Fibroblast of upper back skin (primary cell): ENCODE measurements around the gene HTR1D.

ENCODE experiments used
- DNase-seq: peaks from one replicate; pipeline ENCODE4 v3.0.0-alpha.2; 2013

The HTR1D gene

DNA sequence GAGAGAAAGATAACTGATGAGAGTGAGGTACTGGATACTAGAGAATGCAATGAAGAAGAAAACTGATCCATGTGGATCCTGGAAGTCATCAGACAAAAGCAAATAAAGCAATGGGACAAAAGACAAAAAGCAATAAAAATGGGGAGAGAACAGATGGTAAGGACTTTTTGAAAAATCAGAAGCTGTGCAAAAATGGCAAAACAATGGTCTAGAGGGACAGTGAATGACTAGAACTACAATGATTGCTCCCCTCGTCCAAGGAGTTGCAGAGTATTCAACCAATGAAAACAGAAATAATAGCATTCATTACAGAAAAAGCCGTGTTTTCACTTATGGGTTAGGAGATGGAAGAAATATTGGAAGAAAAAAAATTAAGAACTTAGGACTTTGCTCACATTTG is 67.2 kb downstream of the HTR1D start:
- no peak for DNase-seq

DNA sequence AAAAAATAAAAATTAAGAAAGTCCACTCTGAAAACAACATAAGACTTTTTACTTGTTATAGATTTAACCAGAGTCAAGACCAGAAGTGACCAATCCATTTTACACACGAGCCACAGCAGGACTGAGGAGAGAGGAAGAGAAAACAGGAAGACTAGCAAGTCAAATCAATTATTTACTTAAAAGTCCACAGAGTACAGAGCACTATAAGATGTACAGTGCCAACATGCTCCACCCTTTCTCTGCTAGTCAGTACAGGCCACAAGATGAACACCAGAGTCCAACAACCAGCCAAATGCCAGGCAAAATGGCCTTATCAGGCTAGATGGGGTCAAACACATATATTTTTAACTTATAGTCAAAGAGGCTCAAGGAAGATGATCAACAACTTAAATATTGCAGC is 68.2 kb downstream of the HTR1D start:
- DNase-seq: no peak

DNA sequence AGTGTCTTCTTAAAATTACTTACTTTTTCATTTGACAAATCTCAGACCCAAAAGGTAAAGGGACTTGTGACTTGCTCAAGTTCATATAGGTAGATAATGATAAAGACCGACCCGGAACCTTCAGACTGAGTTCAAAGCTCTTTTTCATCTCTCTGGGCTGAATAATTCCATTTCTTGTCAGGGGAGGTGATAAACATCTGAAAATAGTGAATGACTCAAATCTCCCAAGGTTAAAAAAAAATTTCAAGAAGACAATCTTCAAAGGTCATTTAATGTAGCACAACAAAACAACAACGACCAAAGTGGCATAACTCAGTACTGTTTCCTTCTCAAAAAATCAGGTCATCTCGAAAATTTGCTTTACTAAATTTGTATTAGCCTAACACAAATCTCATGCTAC is 69.2 kb downstream of the HTR1D start:
- DNase-seq: no peak
